Measurements from ENCODE around the gene METTL2A.
"Not testable (repeated sequence)": the region's sequence is repeated elsewhere in the genome, so short reads cannot be mapped to it uniquely, and the experiment has no call there.

DNA sequence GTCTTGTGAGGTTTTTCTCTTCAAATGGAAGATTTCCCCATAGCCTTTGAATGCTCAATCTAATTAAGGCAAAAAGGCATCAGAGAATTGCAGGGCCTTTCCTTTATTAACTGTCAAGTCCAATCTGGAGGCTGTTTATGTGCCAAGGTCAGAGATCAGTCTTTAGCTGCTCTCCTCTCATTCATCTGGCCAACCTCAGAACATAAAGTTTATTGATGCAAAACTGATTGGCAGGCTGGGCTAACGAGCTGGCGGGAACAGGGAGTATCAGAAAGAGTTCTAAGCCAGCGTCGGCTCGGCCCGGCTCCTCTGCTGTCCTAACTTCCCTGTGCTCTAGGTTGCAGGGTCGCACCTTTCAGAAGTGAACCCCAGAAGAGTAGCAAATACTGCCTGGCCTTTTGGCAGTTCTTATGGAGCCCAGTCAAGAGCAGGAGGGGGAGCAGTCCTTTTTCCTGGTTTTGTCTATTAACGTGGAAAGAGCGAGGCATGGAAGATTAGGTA is 47.7 kb downstream of the METTL2A start:
- TF ChIP-seq, protein P1, sequence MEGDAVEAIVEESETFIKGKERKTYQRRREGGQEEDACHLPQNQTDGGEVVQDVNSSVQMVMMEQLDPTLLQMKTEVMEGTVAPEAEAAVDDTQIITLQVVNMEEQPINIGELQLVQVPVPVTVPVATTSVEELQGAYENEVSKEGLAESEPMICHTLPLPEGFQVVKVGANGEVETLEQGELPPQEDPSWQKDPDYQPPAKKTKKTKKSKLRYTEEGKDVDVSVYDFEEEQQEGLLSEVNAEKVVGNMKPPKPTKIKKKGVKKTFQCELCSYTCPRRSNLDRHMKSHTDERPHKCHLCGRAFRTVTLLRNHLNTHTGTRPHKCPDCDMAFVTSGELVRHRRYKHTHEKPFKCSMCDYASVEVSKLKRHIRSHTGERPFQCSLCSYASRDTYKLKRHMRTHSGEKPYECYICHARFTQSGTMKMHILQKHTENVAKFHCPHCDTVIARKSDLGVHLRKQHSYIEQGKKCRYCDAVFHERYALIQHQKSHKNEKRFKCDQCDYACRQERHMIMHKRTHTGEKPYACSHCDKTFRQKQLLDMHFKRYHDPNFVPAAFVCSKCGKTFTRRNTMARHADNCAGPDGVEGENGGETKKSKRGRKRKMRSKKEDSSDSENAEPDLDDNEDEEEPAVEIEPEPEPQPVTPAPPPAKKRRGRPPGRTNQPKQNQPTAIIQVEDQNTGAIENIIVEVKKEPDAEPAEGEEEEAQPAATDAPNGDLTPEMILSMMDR (IDR thresholded peaks at IDR 0.05; ENCODE audit: insufficient read depth, low read length, poor library complexity, severe bottlenecking): not testable (repeated sequence)
- not testable (repeated sequence) for TF ChIP-seq EZH2phosphoT487 (conservative IDR thresholded peaks at IDR 0.05; ENCODE audit: low read length)

All from SU-DHL-6 (cell line).